Forelimb muscle (tissue), 1 donor: ENCODE measurements around the gene MUC2. TPM values are rescaled to one million over a fixed set of nuclear protein-coding genes. Genes with fewer than 3 reads are reported as not detected.

ENCODE experiments used
- DNase-seq: peaks from one replicate; pipeline ENCODE4 v3.0.0-alpha.2; 2013; ENCODE audit warnings: low read depth
- polyA plus RNA-seq: library from polyadenylated mRNA; unstranded; fragments of 120-200 nt; gene quantifications from one replicate; pipeline ENCODE4 v1.2.1, GENCODE V29; 2013; ENCODE audit not compliant: insufficient read length

The MUC2 gene
- polyA plus RNA-seq = 0.01 TPM

DNA sequence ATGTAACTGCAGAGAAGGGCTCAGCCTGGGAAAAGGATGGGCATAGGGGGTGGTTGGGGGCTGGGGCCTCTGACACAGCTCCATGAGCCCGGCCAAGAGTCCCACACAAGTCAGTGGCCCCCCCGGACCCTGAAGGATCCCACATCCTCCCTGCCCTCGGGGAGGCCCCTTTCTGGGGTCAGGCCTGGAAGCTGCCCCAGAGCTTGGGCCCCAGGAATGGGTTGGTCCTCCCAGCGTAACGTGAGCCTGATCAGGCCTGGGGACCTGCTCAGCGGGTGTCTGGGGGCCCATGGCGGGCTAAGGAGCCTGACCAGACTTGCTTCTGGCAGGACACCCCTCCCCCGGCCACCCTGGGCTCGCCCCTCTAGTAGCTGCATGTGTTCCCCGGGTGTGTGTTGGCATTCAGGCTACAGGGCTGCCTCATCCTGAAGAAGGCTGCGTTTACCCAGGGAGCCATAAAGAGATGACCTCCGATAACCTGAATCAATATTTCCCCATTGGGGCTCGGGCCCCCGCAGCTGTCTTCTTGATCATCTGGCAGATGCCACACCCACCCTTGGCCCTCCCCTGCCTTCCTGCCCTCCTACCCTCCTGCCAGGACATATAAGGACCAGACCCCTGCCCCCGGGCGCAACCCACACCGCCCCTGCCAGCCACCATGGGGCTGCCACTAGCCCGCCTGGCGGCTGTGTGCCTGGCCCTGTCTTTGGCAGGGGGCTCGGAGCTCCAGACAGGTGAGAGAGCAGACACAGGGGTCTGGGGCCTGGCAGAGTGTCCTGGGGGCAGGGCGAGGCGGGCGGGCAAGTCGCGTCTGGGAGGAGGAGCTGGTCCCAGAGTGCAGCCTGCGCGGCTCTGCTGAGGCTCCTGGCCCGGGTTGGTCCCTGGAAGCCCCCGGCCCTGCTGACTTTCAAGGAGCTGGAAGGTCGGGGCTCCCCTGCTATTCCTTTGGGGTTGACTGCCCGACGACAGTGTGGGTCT, at the start of gene MUC2:
Gene MUC2 (plus strand): TSS at position 631 of the 978 bp plus-strand sequence.
- DNase-seq = no peak

DNA sequence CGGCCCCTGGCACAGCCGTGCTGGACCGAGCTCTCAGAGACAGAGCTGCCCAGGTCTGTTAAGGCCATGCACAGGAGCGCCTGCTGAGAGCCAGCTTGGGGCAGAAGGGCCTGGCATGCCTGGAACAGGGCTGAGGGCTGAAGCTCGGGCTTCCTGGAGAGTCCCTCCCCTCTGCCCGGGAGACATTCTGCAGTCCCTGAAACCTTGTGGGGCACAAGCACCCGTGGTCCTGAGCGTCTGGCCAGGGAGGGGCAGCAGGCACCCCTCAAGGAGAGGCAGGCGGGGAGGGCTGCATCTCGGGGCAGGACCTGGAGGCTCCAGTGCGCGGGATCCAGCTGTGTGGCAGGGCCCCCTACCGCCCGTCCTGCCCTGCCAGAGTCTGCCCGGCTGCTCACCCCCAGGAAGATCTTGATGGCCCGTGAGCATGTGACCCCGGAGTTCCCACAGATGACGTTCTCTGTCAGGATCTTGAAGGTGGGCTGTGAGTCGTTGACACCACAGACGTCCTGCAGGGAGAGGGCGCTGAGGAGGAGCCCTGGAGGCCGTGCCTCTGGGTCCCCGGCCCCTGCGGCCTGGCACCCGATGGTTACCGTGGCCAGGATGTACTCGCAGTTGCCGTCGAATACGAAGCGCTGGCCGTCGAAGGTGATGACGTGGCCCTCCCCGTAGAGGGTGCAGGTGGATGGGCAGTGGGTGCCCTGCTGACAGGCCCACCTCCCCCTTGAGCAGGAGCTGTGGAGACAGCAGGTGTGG, 49.1 kb upstream of the MUC2 start:
- no peak for DNase-seq

DNA sequence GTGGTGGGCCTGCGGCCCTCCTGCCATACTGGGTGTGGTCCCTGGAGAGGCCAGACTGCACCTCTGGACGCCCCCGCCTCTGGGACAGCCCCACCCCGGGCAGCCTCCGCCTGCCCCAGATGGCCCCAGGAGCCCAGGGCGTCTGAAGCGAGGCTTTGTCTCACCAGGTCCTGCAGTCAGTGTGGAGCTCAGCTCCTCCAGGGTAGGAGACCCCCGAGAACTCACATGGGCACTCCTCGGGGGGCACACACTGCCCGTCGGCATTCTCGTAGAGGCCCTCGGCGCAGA, 48.6 kb upstream of the MUC2 start:
- no peak for DNase-seq

DNA sequence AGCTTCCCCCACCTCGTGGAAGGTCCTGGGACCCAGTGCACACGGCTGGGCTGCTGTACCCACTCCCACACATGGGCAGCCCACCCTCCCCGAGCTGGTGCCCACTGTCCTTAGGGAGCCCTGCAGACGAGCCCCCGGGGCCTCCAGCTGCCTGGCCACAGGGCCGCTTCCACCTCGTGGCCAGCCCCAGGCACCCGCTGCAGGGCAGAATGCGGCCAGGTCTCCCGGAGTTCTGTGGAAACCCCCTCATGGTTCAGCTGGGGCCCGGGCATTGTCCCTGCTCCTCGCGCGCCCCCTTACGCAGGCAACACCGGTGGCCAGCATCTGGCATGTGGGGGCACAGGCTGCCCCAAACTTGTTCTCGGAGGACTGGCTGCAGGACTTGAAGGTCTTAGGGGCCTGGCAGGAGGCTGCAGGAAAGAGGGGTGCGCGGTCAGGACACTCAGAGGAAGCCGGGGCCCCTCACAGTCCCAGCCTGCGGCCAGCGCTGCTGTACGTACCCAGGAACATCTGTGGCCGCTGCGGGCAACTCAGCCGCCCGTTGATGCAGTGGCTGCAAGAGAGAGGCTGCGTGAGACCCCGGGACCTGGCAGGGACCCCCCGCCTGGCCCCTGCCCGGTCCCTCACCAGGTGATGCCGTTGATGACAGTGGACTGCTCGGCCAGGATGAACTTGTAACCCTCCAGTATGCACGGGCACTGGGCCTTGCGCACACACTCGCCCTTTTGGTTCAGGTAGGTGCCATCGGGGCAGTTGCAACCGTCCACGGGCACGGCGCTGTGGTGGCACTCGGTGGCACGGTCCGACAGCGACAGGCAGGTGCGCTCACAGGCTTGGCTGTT, 47.8 kb upstream of the MUC2 start:
- DNase-seq = no peak

DNA sequence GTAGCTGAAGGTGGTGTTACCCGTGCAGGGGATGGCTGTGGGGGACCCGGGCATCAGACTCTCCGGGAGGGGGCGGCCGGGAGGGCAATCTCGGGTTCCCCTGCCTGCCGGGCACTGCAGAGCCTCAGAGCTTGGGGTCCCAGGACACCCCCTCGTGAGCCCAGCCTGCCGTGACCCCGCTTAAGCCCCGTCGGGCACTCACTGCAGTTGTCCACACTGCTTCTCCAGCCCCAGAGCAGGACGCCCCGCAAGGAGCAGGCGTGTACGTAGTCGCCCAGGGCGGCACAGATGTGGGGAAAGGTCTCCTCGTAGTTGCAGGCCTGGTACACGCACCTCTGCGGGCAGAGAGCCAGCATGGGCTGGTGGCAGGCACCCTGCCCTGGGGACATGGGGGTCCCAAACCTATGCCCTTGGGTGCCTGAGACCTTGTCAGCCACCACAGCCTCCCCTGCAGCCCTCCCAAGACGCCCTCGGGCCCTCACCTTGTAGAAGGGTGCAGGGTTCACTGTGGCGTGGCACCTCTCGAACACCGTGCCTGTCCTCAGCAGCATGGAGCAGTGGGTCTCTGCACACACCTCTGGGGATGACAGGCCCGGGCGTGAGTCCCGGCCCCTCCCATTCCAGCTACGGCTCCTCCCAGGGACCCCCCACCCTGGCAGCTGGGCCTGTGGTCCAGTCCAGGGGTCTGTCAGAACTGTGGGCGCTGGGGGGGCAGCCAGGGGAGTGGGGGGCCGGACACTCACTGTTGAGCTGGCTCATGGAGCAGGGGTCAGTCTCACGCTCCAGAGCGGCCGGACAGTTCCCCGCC, 47.0 kb upstream of the MUC2 start:
- no peak for DNase-seq

DNA sequence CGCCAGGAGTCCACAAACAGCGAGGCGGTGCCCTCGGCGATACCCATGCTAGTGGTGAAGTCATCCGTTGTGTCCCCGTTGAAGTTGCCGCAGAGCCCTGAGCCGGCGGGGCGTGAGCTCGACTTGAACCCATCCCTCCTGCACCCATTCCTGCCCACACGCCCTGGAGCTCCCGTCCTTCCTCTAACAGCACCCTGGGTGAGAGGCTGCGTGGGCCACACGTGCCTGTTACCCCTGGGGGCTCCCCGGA, 46.5 kb upstream of the MUC2 start:
- DNase-seq = no peak

DNA sequence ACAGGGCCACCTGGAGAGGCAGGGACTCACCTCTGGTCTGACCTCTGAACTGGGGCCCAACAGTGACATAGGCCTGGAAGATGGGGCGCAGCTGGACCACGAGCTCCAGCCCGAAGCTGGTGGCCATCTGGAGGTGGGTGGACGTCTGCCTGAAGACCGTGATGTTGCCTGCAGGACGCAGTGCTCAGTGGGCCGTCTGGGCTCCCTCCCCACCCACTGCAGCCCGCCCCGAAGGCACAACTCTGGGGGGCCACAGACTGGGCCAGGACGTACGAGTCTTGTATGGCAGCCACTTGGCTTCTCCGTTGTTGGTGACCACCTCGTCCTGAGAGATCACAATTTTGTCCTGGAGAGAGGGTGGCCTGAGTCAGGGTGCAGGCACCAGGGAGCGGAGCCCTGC, 46.1 kb upstream of the MUC2 start:
- DNase-seq = no peak

DNA sequence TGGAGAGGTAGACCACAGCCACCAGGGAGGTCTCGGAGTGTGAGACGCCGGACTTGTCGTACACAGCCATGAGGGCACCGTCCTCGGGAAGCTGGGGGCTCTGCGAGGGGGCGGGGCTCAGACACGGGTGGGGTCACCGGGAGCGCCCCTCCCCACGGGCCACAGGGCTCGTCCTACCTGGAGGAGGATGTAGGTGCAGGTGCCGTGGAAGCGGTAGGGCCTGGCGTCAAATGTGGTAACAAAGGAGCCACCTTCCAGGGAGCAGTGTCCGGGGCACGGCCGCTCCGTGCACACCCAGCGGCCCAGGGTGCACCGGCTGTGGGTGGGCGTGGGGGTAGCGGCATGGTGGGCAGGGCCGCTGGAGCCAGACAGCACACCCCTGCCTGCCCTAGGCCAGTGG, 45.6 kb upstream of the MUC2 start:
- no peak for DNase-seq

DNA sequence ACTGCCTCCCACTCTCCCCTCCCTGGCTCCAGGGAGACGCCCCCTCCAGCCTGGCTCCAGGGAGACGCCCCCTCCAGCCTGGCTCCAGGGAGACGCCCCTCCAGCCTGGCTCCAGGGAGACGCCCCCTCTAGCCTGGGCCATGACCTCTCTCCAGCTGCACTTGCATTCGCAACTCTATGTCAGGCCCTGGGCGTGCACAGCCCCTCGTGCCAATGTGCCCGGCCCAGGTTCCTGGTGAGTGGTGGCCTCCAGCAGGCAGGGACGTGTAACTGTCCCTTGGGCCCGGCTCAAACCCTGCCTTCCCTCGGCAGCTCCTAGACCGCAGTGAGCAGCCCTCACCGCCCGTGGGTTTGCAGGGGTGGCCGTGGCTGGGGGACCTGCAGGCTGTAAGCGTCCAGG, 45.0 kb upstream of the MUC2 start:
- no peak for DNase-seq

DNA sequence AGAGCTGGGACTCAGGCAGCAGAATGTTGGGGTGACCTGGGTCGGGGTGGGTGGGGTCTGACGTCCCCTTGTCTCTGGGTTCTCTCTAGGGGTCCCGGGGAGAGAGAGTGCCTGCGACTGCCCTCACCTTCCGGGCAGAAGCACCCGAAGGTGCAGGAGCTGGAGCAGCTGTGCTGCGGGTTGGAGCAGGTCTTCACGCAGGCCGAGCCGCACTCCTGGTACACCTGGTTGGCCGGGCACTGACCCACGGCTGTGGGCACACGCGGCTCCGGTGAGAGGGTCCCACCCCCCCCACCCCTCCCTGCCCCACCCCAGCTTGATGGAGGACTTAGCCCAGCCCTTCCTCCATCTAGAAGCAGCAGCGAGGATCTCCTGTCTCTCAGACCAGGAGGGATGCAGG, 44.6 kb upstream of the MUC2 start:
- no peak for DNase-seq

DNA sequence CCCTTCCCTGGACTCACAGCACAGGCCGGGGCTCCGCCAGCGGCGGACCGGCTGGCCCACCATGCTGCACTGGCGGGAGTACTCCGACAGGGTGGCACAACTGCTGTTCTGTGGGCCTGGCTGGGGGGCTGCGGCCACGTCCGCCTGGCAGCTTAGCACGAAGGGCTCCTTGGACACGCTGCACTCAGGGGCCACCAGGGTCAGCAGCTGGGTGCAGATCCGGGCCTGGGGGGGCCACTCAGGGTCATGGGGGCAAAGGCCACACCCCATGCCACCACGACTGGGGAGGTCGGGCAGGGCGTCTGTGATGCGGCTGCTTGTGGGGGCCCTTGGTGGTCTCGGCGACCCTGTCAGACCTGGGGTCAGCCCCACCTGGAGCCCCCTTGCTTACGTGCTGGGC, 44.1 kb upstream of the MUC2 start:
- no peak for DNase-seq

DNA sequence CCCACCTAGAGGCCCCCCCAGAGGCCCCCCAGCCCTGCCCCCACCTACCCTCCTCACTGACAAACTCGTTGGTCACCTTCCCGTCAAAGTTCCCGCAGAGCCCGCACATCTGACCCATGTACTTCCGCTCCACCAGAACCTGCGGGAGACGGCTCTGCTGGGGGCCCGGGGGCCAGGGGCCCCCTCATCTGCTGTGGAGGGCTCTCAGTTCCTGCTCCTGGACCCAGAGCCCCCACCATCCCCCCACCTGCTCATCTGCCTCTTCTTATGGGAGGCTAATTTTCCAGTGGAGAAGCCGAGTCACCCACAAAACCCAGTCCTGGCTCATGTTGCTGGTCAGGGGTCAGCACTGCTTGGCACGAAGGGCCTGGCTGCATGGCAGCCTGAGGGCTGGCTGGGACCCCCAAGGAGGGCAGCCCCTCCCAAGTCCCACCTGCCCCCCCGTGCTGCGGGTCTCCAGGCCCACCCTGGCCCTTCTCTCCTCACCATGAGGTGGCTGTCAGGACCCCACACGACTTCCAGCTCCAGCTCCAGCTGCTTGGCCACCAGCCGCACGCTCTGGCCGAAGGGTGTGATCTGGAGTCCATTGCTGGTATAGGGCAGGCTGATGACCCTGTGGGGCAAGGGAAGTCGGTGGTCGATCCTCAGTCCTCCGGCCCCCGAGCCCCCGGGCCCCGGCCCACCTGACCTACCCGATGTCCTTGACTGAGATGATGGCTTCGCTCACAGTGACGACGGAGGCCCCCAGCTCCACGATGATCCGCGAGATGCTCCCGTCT, 43.4 kb upstream of the MUC2 start:
- DNase-seq = no peak

DNA sequence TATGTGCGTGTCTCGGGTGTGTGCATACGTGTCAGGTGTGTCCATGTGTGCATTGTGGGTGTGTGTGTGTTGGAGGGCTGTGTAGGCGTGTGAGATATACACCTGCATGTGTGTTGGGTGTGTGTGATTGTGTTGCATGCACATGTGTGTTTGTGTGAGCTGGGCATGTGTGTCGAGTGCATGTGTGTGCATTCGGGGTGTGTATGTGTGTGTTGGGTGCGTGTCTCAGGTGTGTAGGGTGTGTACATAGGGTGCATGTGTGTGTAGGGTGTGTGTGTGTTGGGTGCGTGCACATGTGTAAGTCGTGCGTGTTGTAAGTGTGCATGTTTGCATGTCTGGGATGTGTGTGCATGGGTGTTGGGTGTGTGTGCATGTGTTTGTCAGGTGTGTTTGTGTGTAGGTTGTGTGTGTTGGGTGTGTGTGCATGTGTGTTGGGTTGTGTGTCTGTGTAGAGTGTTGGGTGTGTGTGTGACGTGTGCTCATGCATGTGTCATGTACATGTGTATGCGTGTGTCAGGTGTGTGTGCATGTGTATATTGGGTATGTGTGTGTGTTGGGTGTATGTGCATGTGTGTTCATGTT, 42.3 kb upstream of the MUC2 start:
- no peak for DNase-seq

DNA sequence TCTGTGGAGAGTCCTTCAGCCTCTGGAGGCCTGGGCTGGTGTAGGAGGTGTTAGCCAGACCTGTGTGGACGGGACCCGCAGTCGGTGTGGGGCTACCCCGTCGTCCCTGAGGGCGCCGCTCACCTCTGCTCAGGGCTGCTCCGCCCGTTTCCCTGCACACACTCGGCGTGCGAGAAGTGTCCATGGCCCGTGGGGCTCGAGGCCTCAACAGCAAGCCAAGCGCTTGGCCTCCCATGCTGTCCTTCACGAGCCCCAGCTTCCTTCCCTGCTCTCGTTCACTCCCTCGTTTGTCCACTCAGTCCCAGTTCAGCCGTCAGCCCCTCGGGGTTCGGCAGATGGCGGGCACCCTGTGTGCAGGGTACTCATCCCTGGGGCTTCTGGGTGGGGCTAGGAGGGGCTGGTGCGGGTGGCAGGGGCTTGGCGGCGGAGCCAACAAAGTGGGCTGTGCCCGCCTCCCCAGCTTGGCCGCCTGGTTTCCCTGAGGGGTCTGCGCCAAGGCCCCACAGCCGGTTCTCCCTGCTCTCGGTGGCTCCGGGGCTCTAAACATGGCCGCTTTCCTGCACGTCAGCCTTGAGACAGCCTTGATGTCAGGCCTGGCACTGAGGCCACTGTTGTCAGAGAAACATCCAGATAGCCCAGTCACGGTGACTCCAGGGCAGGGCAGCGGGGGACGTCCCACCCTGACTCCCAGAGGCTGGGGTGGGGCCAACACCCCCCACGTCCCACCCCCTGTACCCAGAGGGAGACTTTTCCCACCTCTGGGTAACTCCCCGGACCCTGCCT, 41.5 kb upstream of the MUC2 start:
- no peak for DNase-seq

DNA sequence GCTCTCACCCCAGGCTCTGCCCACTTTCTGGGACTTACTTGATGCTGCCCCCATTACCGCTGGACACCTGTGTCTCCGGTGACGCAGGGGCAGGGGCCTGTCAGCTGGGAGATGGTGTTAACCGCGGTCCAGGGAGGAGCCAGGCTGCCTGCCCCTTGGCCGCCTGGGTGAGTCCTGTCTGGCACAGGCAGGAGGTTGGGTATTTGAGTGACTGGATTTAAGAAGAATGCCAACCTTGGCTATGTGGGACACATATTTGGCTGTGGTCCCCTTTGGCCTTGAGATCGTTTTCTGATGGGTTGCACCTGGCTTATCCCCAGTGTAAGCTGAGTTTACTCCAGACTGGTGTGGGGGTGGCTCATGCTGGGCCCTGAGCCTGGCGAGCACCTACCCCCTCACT, 40.7 kb upstream of the MUC2 start:
- no peak for DNase-seq

DNA sequence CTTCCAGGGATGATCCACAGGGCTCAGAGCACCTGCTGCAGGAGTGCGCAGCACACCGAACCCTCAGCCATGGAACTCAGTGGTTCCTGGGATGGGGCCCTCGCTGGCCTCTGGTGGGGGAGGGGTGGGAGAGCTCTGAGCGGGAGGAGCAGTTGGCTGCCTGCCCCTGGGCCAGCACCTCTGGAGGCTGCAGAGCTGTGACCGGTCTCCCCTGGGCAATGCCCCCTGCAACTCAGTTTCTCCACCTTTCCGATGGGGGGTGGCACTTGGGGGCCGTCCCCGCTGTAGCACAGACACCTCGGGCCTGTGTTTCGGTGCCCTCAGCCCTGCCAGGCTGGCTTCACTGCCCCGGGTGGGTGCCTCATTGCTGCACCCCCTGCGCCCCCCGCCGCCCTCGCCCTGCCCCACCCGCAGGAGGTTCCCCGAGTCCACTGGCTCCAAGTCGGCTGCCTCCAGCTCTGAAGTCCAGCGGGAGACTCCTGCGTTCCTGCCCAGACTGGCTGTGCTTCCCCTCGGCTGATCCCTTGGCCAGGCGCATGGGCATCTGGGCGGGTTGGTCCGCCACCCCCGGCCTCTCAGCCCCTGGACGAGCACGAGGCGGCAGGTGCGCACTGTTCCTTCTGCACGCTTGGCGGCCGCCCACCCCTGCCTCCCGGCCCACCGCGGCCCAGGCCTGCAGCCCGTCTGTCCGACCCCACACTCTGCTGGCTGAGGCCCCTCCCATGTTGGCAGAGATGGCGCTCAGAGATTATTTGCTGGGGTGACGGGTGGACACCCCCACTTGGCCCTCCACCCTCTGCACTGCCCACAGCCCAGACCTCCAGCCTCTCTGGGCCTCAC, 40.0 kb upstream of the MUC2 start:
- DNase-seq = no peak

DNA sequence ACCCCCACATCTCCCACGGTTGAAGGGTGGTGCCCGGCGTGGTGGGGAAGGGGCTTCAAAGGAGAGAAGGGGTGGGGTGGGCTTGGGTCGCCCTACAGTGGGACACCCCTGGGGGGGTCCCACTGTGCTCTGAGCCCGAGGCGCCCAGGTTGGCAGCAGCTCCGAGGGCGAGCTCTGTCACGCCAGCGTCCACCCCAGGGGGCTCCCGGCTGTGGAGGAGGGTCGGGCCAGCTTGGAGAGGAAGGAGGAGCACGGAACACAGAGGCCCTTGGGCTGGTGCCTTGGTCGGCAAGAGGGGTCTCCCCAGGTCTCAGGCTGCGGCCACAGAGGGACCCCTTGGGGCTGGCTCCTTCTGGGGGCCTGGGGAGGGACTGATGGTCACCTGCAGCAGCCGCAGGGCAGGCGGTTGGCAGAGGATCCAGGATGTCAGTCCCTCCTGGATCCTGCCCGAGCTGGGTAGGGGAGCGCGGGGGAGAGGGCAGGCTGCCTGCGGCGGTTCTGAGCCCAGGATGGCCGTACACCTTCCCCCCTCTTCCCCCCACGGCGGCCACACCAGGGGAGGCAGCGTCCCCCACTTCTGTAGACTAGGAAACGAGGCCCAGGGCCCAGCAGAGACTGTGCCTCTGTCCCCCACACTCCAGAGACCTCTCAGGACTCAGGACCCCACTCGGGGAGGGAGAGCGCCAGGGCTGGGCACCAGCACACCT, 38.9 kb upstream of the MUC2 start:
- no peak for DNase-seq

DNA sequence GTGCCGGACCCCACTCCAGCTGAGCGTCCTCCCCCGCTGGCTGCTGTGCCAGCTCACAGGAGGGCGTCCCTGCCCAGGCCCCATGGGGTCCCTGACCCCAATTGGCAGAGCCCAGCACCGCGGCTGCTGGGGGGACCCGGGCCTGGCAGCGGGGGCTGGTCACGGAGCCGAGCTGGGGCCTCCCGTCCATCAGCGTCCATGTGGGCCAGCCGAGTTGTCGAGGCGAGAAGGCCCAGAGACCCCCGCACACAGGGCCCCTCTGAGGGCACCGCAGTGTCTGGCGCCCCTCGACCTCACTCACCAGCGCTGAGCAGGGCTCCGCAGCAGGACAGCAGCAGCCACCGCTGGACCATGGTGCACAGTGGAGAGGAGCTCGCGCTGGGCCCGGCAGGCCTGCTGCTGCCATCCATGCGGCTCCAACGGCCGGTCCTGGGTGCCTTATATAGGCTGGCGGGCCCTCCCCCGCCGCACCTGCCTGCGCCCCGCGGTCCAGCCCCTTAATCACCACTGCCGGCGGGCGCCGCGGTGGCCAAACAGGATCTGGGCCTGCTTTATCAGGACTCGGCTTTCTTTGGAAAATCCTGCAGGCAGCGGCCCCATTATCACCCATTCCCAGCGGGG, 38.3 kb upstream of the MUC2 start, which contains the start of gene MUC6:
Gene MUC6 (minus strand): TSS at position 416 of the 621 bp plus-strand sequence. CDS start 63 bp downstream, at position 353.
- no peak for DNase-seq
